SK-N-MC (cell line): ENCODE results near the gene MTNR1B.

Experiments
- EZH2 ChIP-seq: fragments of 200-600 bp; sonication (generic); IDR thresholded peaks from one replicate; pipeline ENCODE4 v1.6.1; 2017; ENCODE audit warnings: antibody characterized with exemption
- POLR2AphosphoS5 ChIP-seq: IDR thresholded peaks from 2 replicates; pipeline ENCODE4 v1.6.1; 2012; ENCODE audit warnings: mild to moderate bottlenecking, low read depth, low read length, borderline replicate concordance

- TF ChIP-seq EZH2 (no peak), POLR2AphosphoS5 (no peak)
Measured at GRCh38 chr11:92967178-92967577, 2.3 kb upstream of the MTNR1B start.
